NK-92 treated with Interleukin-12 subunit alpha and Interleukin-12 subunit beta, amount 100 ng/mL, for 24 hours (cell line): ENCODE measurements around the gene LAMB3.
"Not testable (repeated sequence)": the region's sequence is repeated elsewhere in the genome, so short reads cannot be mapped to it uniquely, and the experiment has no call there.

Experiments
- DNase-seq: peaks from one replicate; lab custom pipeline; 2025; lab: John Stamatoyannopoulos, UW

Gene LAMB3

GRCh38 chr1:209652121-209652735 lies at the start of gene LAMB3:
Gene LAMB3 (minus strand): TSS chr1:209652425. CDS start chr1:209650944, 1,481 bp downstream.
- no peak for DNase-seq

GRCh38 chr1:209700686-209701085 lies 48.5 kb upstream of the LAMB3 start:
- not testable (repeated sequence) for DNase-seq

DNA sequence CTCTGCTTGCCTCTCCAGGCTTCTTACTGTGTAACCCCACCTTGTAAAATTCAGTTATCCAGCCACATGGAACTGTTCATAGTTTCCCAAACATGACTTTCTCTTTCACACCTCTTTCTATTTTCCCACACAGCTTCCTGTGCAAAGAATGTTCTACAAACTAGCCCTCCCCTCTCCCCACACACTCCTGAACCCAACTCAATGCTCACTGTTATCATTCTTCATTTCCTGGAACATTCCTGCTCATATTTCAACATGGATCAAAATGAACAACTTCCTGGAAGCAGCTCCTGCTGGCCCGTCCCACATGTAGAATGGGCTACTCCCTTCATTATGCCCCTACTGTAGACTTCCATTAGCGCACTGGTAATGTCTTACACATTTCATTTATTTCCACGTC lies 44.9 kb upstream of the LAMB3 start:
- DNase-seq: no peak

DNA sequence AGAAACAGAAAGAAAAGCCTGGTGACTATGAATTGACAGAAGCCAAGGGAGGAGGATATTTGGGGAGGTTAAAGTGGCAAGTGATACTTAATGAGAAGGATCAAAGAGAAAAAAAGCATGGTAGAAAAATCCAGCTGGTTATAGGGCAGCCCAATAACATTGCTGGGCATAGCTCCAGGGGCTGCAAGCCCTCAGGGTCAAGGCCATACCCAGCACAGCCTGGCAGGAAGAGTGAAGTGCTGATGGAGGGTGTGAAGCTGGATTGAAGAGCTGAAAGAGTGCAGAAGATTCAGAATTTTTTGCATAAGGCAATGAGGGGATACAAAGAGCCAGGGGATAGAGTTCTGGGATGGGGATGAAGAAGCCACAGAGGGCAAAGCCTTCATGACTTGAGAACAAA lies 44.4 kb upstream of the LAMB3 start:
- no peak for DNase-seq

DNA sequence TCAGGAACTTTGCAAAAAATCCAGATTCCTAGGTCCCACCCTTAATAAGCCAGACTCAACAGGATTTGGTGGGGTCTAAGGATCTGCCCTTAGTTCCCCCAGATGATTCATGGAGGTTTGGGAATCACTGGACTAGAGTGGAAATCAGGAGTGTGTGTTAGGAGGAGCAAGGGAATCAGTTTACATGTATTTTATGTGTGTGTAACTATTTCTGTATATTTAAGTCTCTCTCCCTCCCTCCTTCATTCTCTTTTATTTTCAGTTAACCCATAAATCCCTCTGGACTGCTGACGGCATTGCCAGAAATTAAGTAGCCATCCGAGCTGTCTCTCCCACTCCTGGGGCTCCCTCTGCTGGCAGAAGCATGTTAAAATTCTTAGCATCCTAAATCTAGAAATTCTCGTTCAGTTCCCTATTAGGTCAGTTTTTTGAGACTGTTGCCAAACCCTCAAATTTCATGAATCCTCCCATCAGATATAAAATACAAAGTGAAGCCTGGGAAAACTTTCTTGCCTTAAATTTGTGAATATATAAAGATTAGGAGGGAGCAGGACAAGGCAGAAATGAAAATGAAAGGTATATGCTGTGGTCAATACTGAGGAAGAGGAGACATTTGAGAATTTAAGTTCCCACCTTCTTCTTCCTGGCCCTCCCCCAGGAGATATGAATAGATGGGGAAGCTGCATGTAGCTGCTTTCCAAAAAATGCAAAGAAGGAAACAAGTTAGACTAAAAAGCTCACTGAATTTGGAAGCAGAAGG lies 40.7 kb upstream of the LAMB3 start:
- peak; percentile 39 for DNase-seq

- no peak for DNase-seq
Observed at GRCh38 chr1:209692296-209692695, 40.1 kb upstream of the LAMB3 start.

GRCh38 chr1:209691237-209691636 lies 39.0 kb upstream of the LAMB3 start:
- no peak for DNase-seq

- no peak for DNase-seq
Observed at GRCh38 chr1:209689477-209689876, 37.3 kb upstream of the LAMB3 start.

DNA sequence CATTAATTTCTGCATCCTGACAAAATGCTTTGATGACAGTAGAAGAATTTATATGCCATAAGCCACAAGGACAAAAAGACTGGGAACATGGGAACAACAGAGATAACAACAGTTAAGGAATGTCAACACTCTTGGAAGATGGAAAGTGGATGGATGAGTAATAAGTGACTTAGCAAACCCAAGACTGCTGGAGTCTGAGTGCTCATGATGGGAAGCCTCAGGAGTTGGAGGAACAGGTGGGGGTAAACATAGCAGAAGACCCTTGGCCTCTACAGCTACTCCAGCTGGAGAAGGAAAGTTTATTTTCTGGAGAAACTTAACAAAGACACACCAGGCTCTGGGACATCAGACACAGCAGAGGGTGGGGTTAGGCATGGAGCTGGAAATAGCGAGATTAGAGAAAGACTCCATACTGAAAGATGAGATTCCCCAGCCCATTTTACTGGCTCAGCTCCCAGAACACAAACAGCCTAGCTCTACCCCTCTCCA lies 36.6 kb upstream of the LAMB3 start:
- no peak for DNase-seq

DNA sequence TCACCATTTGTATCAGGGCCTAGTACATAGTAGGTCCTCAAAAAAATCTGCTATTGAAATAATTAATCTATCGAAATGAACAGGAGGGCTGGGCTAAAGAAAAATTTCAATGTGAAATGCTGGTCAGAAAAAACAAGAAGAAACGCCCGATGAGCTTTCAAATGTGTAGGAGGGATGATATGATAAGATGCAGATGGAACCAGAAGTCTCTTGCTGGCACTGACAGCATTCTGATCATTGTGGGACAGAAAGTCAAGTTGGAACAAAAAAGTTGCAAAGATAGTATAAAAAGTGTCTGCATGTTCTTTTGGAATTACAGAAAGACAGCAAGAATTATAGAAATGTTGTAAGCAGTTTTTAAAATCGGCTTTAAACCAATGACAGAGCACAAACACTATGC lies 34.1 kb upstream of the LAMB3 start:
- no peak for DNase-seq

DNA sequence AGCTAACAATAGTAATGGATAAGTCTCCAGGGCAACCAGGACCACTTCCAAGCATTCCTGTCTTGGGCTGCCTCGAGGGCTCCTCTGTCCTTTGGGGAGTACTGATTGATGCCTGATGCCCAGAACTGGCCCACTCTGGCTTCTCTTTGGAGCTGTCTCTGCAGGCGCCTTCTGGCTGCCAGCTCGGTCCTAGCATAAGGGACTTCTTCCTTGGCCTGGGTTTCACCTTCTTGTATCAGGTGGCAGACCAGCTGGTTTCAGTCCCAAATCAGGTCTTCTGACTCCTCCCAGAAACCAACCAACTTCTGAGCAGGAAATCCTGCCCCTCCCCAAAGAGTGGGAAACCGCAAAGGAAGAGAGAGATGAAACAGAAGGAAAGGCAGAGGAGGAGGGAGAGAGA lies 33.6 kb upstream of the LAMB3 start:
- no peak for DNase-seq

- no peak for DNase-seq
Observed at GRCh38 chr1:209678981-209679539, 26.8 kb upstream of the LAMB3 start.

GRCh38 chr1:209675565-209676154 lies 23.4 kb upstream of the LAMB3 start:
- DNase-seq: no peak

- no peak for DNase-seq
Observed at GRCh38 chr1:209674957-209675564, 22.8 kb upstream of the LAMB3 start, which contains the start of gene G0S2. Gene G0S2 (plus strand): TSS chr1:209675412. CDS start chr1:209675685, 273 bp downstream.

- DNase-seq: no peak
Observed at GRCh38 chr1:209673631-209674417, 21.6 kb upstream of the LAMB3 start.

DNA sequence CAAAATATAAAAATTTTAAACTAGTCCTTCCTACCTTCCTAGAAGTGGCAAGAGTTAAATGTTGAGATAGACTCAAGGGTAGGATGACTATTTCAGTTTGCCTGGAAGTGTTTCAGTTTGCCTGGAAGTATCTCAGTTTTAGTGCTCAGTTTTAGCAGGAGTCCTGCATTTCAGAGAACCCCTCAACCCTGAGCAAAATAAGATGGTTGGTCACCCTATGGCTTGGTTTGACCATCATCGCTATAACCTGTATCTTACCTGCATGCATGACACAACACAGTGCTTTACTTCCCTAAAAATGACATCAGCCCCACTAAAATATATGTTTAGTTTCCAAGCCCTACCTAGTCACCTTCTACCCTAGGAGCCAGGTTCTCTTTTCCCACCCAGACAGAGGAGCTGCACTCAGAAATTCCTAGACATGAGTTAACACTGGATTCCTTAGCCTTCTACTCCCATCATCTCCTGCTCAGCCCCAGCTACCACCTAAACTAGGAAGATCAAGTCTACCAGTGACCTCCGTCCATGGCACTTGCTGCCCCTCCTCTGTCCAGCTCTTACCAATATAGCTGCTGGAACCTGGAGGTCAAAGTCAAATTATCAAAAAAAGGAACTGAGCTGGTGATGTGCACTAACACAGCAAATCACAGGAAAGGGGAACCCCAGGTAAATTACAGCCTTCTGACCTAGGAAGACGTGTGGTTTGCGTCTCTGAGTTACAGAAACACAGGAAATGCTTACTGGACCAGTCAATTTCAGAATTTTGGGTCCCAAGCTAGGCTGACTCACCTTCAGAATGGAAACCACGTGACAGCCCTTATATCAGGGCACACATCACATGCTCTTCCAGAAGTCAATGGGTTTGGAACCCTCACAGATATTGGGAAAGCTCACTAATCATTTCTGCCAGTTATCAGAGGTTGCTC lies 20.7 kb upstream of the LAMB3 start:
- peak; percentile 26 for DNase-seq

DNA sequence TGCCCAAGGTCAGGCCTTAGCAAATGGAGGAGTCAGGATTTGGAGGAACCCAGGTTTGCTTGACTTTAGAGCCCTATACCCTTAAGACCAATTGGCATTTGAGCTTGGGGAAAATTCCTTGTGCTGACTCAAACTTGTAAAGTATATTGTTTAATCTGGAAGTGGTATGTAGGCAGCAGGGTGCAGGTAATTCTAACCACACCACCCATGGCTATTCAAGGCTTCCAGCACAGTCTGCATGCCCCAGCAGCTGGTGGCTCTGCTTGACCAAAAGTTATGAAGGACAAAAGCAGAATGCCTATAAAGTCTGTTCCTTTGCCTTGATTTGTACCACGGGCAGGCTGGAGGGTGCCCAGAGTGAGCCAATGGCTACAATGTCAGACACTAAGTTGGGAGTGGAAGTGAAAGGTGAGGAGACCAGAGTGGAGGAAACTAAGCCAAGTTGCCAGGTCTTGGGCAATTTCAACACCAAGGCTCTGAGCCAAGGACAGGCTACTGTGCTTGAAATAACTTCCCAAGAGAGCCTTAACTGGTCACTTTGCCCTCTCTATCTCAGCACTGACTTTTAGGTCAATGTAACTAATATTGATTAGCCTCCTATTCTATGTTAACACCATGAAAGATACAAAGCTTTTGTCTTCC lies 18.3 kb upstream of the LAMB3 start:
- no peak for DNase-seq

DNA sequence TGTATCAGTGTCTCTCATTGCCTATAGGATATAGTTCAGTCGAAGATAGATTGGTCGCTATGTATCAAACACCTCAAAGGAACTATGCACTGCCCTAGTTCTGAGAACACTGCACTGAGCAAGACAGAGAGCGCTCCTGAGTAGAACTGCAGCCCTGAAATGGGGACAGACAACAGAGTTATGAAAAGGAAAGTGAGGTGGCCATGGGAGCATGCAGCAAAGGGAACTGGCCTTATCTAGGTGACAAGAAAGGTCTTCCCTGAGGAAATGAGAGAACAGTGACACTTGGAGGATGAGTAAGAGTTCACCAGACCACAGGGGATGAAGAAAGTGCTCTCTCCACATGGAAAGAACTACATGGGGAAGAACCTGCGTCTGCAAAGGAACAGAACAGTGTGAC lies 15.5 kb upstream of the LAMB3 start:
- DNase-seq: no peak

- no peak for DNase-seq
Observed at GRCh38 chr1:209667103-209667502, 14.9 kb upstream of the LAMB3 start.

DNA sequence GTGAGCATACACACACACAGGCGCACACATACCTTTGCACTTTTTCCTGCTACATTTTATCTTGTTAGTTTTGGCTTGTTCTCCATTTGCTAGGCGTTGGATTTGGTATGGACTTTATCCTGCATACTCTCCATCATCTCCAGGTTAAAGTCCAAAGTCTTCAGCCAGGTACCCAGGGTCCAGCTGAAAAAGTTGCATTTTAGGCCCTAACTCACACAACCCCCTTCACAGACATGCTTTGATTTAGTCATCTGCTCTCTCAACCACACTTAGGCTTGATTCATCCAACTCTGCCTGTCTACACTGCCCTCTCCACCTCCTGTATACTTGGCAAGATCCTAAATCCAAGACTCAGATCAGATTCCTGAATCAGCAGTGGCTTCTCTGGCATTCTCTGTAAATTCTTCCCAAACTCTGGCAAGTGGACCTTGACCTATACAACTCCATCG lies 10.7 kb upstream of the LAMB3 start:
- no peak for DNase-seq
